Measurements from ENCODE around the gene GJB2. TPM values are rescaled to one million over a fixed set of nuclear protein-coding genes. Genes with fewer than 3 reads are reported as not detected.

GJB2 gene
- total and polyA plus RNA-seq, 10 of the 15 experiments (the other 5 are each of a cell fraction or from before 2014, with no cell fraction given), result 0.07 to 0.59 (median 0.31) TPM; not detected in 1

- Histone ChIP-seq H3K4me3 (no peak overlapping the region), H3K27me3 (replicated peaks in 1 of 2; ENCODE audit: control insufficient read depth in 2 of 2, insufficient read depth in 2 of 2, low read length in 1 of 2) (peaks cover 0 to 4% of the 10 kb centered on the region in 2 experiments; a peak in 1 of 4 replicates), H2AFZ (ENCODE audit: control insufficient read depth, low read depth, low read length) (no peak overlapping the region), H3K79me2 (ENCODE audit: control insufficient read depth, insufficient read depth, low read length) (no peaks in the 10 kb centered on the region), H3K4me1 (ENCODE audit: control insufficient read depth, insufficient read depth, low read length) (no peaks in the 10 kb centered on the region), H3K9me3 (replicated peaks; ENCODE audit: control insufficient read depth, insufficient read depth, low read length) (no peaks in the 10 kb centered on the region), H4K20me1 (ENCODE audit: control insufficient read depth, insufficient read depth) (no peaks in the 10 kb centered on the region), H3K27ac (ENCODE audit: control insufficient read depth, insufficient read depth) (no peak overlapping the region), H3K9ac (ENCODE audit: control insufficient read depth, insufficient read depth, low read length) (no peak overlapping the region), H3K36me3 (ENCODE audit: control insufficient read depth in 2 of 2, insufficient read depth in 2 of 2, low read length in 1 of 2) (no peaks in the 10 kb centered on the region), H3K4me2 (ENCODE audit: control insufficient read depth, insufficient read depth) (no peak overlapping the region)
- no TSS peak for BruUV-seq (replicated peaks)
- no peak for DNase-seq (ENCODE audit: low read depth, low spot score)
- ATAC-seq, result no peak
- no peak for TF ChIP-seq BRCA1 (IDR thresholded peaks at IDR 0.05; ENCODE audit: low read depth, low read length)
- TF ChIP-seq IRF4 (IDR thresholded peaks at IDR 0.05; ENCODE audit: low read depth, low read length), result no peak
- TF ChIP-seq RUNX3 (IDR thresholded peaks at IDR 0.05; ENCODE audit: low read length), result no peak
- TF ChIP-seq ZNF207 (IDR thresholded peaks at IDR 0.05; ENCODE audit: borderline replicate concordance), result no peak
- no peak for TF ChIP-seq E4F1 (IDR thresholded peaks at IDR 0.05; ENCODE audit: borderline replicate concordance, partially characterized antibody)
- in situ Hi-C loops (cut with MboI), result no loop called here
- ChIA-PET POLR2A (no interaction called here), CTCF (no interaction called here), RAD21 (ENCODE audit: unreplicated experiment) (no interaction called here), SMC1A (ENCODE audit: uncharacterized antibody, unreplicated experiment) (no interaction called here)
- no peak for FAIRE-seq
- 45% methylated on average over 5 of the region's 5 CpGs for WGBS (ENCODE audit: insufficient coverage, insufficient replicate concordance, low lambda C conversion rate, missing lambda C conversion rate)
- intact Hi-C loops (cut with micrococcal nuclease; ENCODE audit: unreplicated experiment), result no loop called here
Measured at GRCh38 chr13:20222553-20222952, 29.8 kb upstream of the GJB2 start.

- no peak overlapping the region for H3K27ac ChIP-seq (ENCODE audit: control insufficient read depth, insufficient read depth)
- no peaks in the 10 kb centered on the region for H3K9me3 ChIP-seq (replicated peaks; ENCODE audit: control insufficient read depth, insufficient read depth, low read length)
- TF ChIP-seq CBFB (IDR thresholded peaks at IDR 0.05; ENCODE audit: low read depth) (no peak), MAX (IDR thresholded peaks at IDR 0.05; ENCODE audit: low read depth, low read length) (no peak), SP1 (IDR thresholded peaks at IDR 0.05; ENCODE audit: low read depth, low read length) (no peak), ZNF687 (IDR thresholded peaks at IDR 0.05) (no peak)
- TF ChIP-seq, protein P1, sequence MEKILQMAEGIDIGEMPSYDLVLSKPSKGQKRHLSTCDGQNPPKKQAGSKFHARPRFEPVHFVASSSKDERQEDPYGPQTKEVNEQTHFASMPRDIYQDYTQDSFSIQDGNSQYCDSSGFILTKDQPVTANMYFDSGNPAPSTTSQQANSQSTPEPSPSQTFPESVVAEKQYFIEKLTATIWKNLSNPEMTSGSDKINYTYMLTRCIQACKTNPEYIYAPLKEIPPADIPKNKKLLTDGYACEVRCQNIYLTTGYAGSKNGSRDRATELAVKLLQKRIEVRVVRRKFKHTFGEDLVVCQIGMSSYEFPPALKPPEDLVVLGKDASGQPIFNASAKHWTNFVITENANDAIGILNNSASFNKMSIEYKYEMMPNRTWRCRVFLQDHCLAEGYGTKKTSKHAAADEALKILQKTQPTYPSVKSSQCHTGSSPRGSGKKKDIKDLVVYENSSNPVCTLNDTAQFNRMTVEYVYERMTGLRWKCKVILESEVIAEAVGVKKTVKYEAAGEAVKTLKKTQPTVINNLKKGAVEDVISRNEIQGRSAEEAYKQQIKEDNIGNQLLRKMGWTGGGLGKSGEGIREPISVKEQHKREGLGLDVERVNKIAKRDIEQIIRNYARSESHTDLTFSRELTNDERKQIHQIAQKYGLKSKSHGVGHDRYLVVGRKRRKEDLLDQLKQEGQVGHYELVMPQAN (conservative IDR thresholded peaks at IDR 0.05), result no peak
- H3K4me1 ChIP-seq (ENCODE audit: control insufficient read depth, insufficient read depth, low read length), result no peaks in the 10 kb centered on the region
- ATAC-seq (no peak), DNase-seq (ENCODE audit: low read depth, low spot score) (no peak), FAIRE-seq (no peak)
- SMC1A ChIA-PET (ENCODE audit: uncharacterized antibody, unreplicated experiment), result no interaction called here
- H2AFZ ChIP-seq (ENCODE audit: control insufficient read depth, low read depth, low read length), result no peak overlapping the region
- H4K20me1 ChIP-seq (ENCODE audit: control insufficient read depth, insufficient read depth), result no peaks in the 10 kb centered on the region
- intact Hi-C loops (cut with micrococcal nuclease; ENCODE audit: unreplicated experiment) (no loop called here), in situ Hi-C loops (cut with MboI) (no loop called here)
- RAD21 ChIA-PET (ENCODE audit: unreplicated experiment), result no interaction called here
- no peak overlapping the region for H3K4me3 ChIP-seq
- 53% methylated on average over 6 of the region's 6 CpGs for WGBS (ENCODE audit: insufficient coverage, insufficient replicate concordance, low lambda C conversion rate, missing lambda C conversion rate)
- no peaks in the 10 kb centered on the region for H3K79me2 ChIP-seq (ENCODE audit: control insufficient read depth, insufficient read depth, low read length)
- H3K4me2 ChIP-seq (ENCODE audit: control insufficient read depth, insufficient read depth), result no peak overlapping the region
- no TSS peak for BruUV-seq (replicated peaks)
- POLR2A ChIA-PET, result no interaction called here
- CTCF ChIA-PET, result no interaction called here
- peaks cover 0 to 2% of the 10 kb centered on the region in 2 experiments; a peak in 1 of 4 replicates for H3K27me3 ChIP-seq (replicated peaks in 1 of 2; ENCODE audit: control insufficient read depth in 2 of 2, insufficient read depth in 2 of 2, low read length in 1 of 2)
- H3K9ac ChIP-seq (ENCODE audit: control insufficient read depth, insufficient read depth, low read length), result no peak overlapping the region
- H3K36me3 ChIP-seq (ENCODE audit: control insufficient read depth in 2 of 2, insufficient read depth in 2 of 2, low read length in 1 of 2), result no peaks in the 10 kb centered on the region
Measured at GRCh38 chr13:20221772-20222171, 29.0 kb upstream of the GJB2 start.

Measured in GM12878 (cell line).